NT2/D1 (cell line): ENCODE results near the gene GNPDA1.
A peak's percentile ranks its signal among the peaks of the same experiment; 100 is the strongest.
"Not testable (repeated sequence)": the region's sequence is repeated elsewhere in the genome, so short reads cannot be mapped to it uniquely, and the experiment has no call there.

Experiments
- DNase-seq: peaks from one replicate; pipeline ENCODE4 v3.0.0-alpha.2; 2011; ENCODE audit warnings: low read depth, low spot score
- H3K27me3 ChIP-seq: 2 replicates; pipeline ENCODE4 v1.6.0; 2011; ENCODE audit warnings: mild to moderate bottlenecking; ENCODE audit not compliant: insufficient read length, insufficient read depth
- H3K36me3 ChIP-seq: 2 replicates; pipeline ENCODE4 v1.6.1; 2011; ENCODE audit warnings: mild to moderate bottlenecking, low read length, mixed read lengths; ENCODE audit not compliant: insufficient read depth, insufficient read length
- H3K4me1 ChIP-seq: 2 replicates; pipeline ENCODE4 v1.5.1; 2011; ENCODE audit not compliant: insufficient read depth, insufficient read length
- H3K4me3 ChIP-seq: 2 replicates; pipeline ENCODE4 v1.5.1; 2011; ENCODE audit warnings: low read depth; ENCODE audit not compliant: insufficient read length
- H3K9ac ChIP-seq: 2 replicates; pipeline ENCODE4 v1.6.0; 2011; ENCODE audit warnings: low read depth; ENCODE audit not compliant: insufficient read length
- H3K9me3 ChIP-seq: 2 replicates; pipeline ENCODE4 v1.5.1; 2011; ENCODE audit warnings: mild to moderate bottlenecking, low read length; ENCODE audit not compliant: insufficient read depth
- SUZ12 ChIP-seq: IDR thresholded peaks from 2 replicates; pipeline ENCODE4 v1.6.1; 2011; ENCODE audit not compliant: insufficient read length, insufficient read depth; ENCODE audit errors: extremely low read depth
- YY1 ChIP-seq: IDR thresholded peaks from 2 replicates; pipeline ENCODE4 v1.6.1; 2011; ENCODE audit not compliant: insufficient read length, insufficient read depth
- ZNF274 ChIP-seq: IDR thresholded peaks from 2 replicates; pipeline ENCODE4 v1.6.1; 2011; ENCODE audit warnings: mild to moderate bottlenecking, low read depth, low read length

GNPDA1 gene

DNA sequence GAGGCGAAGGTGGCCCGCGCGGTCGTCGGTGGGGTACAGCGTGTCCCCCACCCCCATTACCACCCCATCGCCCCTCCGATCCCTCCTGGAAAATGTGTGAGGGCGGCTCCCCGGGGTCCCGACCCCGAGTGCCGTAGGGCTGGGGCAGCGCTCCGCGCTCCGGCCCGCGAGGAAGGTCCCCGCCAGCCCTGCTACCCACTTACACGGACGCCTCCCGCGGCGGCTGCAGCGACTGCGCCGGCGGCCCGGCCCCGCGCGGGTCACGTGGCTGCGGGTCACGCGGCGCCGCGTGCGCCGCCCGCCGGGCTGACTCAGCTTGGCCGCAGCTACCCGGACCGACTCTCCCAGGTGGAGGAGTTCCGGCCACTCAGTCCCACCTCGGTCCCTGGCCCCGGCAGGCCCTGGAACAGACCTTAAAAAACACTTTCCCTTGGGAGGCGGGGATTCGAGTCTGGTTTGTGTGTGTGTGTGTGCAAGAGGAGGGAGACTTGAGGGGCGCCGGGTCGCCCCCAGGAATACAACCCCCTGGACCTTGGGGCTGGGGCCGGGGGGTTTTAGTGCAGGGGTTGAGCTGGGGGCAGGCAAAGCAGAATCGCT is at the start of gene GNPDA1:
Gene GNPDA1 (minus strand): TSS at position 236 of the 597 bp plus-strand sequence. CDS start 992 bp downstream, outside the sequence.
- peak within 1 kb of the TSS; percentile 86 for H3K9ac ChIP-seq
- no peak for TF ChIP-seq SUZ12
- no peak for TF ChIP-seq ZNF274
- no peak for TF ChIP-seq YY1
- no peak for DNase-seq
- no peaks in the 10 kb centered on the region for H3K27me3 ChIP-seq
- no peaks in the 10 kb centered on the region for H3K4me1 ChIP-seq
- H3K4me3 ChIP-seq: peak within 1 kb of the TSS; percentile 81
- H3K36me3 ChIP-seq: peaks cover 30% of the 10 kb centered on the region
- no peaks in the 10 kb centered on the region for H3K9me3 ChIP-seq

DNA sequence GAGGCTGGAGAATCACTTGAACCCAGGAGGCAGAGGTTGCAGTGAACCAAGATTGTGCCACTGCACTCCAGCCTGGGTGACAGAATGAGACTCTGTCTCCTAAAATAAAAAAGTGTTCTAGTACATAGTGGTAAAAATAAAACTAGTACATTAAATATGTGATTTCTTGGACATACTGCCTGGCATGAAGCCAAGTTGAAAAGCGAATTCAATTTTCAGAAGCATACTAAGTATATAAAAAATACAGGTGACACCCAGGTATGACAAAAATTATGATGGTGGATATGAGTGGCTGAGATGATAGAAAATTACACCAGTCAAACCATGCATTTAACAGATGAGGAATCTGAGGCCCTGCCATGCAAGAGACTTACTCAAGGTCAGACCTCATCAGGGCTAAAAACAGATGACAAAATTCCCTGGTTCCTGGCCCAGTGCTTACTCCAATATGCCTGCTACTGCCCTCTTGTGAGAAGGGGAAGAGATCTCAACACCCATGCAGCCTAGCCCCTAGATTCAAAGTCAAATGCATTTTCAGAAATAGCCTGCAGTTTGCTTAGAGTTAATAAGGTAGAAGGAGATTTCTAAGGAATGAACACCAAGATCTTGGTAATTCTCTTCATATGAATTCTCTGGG is 46.6 kb upstream of the GNPDA1 start:
- DNase-seq: no peak
- Histone ChIP-seq H3K4me3 (no peak overlapping the region), H3K9ac (no peak overlapping the region), H3K9me3 (no peaks in the 10 kb centered on the region), H3K4me1 (peaks cover 4% of the 10 kb centered on the region), H3K36me3 (no peaks in the 10 kb centered on the region), H3K27me3 (no peaks in the 10 kb centered on the region)
- TF ChIP-seq SUZ12: no peak
- no peak for TF ChIP-seq YY1
- no peak for TF ChIP-seq ZNF274

DNA sequence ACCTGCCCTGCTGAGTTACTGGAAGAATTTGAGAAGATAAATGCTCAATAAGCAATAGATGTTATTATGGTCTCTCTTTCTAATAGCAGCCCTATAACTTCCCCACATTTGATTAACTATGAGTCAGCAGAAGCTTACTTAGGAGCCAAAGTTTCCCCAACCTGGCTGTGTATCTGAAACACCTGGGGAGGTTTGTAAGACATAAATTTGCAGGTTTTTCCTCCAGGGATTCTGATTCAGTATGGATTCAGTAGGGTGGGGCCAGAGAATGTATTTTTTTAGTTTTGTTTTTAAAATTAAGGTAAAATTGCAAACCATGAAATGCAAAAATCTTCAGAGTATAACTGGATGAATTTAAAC is 44.9 kb upstream of the GNPDA1 start:
- Histone ChIP-seq H3K4me3 (no peak overlapping the region), H3K27me3 (no peaks in the 10 kb centered on the region), H3K36me3 (no peaks in the 10 kb centered on the region), H3K9me3 (no peaks in the 10 kb centered on the region), H3K9ac (no peak overlapping the region), H3K4me1 (no peaks in the 10 kb centered on the region)
- TF ChIP-seq ZNF274: no peak
- no peak for TF ChIP-seq YY1
- DNase-seq: no peak

DNA sequence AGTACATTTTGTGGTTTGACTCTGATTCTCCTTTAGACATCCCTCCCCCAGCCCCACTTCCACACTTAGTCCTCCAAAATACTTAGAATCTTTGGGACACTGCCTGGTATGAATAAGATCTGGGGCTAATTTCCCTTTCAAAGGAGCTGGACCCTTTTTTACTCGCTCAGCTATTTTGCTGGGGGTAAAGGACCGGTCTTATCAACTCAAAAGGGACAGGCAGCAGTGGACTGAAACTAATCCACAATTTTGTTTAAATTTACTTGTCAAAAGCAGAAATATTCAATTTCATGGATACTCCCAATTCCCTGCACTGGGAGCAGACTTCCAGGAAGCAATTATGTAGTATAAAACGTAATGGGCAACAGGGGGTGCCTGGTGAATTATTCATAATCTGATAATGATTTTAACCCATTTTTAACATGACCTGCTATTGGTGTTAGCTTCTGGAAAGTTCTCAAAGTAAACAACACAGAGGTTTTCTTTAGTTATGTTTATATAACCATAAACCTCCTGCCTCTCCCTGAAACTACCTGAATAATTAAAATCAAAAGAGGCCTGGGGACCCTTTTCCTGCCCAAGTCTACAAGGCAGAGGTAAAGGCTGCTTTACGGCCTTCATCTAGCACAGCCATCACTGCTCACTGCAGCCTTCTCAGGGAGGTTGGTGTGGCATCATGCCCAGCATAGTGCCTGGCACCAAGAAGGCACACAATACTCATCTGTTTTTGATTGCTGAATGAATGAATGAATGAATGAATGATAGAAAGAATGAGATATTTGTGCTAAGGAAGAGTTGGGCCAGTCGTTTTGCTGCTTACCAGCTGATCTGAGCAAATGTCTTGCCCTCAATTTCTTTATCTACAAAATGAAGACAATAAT is 44.2 kb upstream of the GNPDA1 start:
- H3K36me3 ChIP-seq: no peaks in the 10 kb centered on the region
- H3K4me3 ChIP-seq: no peak overlapping the region
- TF ChIP-seq YY1 (no peak), SUZ12 (no peak), ZNF274 (no peak)
- no peaks in the 10 kb centered on the region for H3K27me3 ChIP-seq
- no peak for DNase-seq
- H3K4me1 ChIP-seq: no peaks in the 10 kb centered on the region
- H3K9me3 ChIP-seq: no peaks in the 10 kb centered on the region
- no peak overlapping the region for H3K9ac ChIP-seq

DNA sequence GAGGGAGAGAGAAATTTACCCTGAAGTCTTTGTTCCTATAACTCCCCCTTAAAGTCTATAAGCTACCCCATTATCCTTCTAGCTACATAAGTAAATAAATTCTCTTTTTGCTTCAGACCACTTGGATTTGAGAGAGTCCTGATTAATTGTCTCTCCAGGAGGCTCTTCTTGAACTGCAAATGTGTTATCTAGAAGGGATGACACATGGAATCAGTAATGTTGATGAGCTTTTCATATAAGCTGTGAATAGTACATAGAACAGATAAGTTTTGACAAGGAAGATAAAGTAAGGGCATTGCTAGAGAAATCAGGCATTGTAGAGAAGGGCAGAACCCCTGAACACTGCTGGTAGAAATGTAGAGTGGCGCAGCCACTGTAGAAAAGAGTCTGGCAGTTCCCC is 42.5 kb upstream of the GNPDA1 start:
- no peaks in the 10 kb centered on the region for H3K4me1 ChIP-seq
- H3K27me3 ChIP-seq: no peaks in the 10 kb centered on the region
- no peak overlapping the region for H3K4me3 ChIP-seq
- TF ChIP-seq SUZ12 (no peak), YY1 (no peak), ZNF274 (no peak)
- DNase-seq: no peak
- H3K36me3 ChIP-seq: no peaks in the 10 kb centered on the region
- H3K9me3 ChIP-seq: no peaks in the 10 kb centered on the region
- H3K9ac ChIP-seq: no peak overlapping the region

DNA sequence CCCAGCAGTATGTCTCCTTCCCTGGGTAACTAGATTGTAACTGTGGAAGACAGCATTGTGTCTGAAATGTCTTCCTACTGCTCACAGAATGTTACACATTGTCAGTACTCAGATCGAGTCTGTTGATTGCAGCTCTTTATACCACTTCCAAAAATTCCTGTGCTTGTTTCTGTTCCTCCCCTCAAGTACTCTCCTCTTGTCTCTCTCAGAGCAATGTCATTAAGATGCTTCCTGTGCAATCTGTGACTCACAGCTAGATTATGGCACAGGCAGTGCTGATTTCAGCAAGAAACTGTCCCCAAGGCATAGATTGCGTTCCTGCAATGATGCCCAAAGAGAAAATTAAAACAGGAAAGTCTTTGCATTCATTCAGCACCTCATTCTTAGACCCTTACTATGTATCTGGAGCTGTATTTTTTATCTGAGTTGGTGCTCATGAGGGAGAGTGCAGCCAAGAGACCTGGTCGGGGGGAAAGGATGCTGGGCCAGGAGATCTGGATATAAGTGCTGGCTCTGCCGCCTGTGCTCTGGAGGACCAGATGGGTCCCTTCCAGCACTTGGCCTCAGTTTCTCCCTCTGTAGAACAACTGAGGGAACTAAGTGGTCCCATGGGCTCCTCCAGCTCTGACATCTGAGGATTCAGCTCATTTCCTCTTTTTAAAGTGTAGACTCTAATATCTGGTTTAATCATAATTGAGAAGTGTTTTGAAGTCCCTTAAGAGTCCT is 40.8 kb upstream of the GNPDA1 start:
- Histone ChIP-seq H3K4me3 (no peak overlapping the region), H3K9ac (no peak overlapping the region), H3K9me3 (no peaks in the 10 kb centered on the region), H3K36me3 (no peaks in the 10 kb centered on the region), H3K27me3 (no peaks in the 10 kb centered on the region), H3K4me1 (no peaks in the 10 kb centered on the region)
- peak; percentile 22 for DNase-seq
- TF ChIP-seq SUZ12: no peak
- no peak for TF ChIP-seq ZNF274
- TF ChIP-seq YY1: no peak

DNA sequence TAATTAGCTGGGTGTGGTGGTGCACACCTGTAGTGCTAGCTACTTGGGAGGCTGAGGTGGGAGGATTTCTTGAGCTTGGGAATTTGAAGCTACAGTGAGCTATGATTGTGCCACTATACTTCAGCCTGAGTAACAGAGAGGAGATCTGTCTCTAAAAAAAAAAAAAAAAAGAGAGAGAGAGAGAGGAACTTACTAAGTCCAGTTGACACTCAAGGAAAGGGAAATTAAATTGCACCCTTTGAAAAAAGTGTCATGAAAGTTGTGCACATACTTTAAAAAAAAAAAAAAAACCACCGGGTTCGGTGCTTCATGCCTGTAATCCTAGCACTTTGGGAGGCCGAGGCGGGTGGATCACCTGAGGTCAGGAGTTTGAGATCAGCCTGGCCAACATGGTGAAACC is 39.2 kb upstream of the GNPDA1 start:
- H3K36me3 ChIP-seq, DNase-seq, H3K4me1 ChIP-seq, H3K27me3 ChIP-seq, H3K9ac ChIP-seq, H3K4me3 ChIP-seq, H3K9me3 ChIP-seq: not testable (repeated sequence)
